Mucosa of descending colon (tissue), 3 donors: Measurements from ENCODE around the gene ESPN. TPM values are rescaled to one million over a fixed set of nuclear protein-coding genes. Genes with fewer than 3 reads are reported as not detected.

Source experiments
- ATAC-seq: fragments of 200-7000 bp; cut with Tn5 transposase; one replicate; pipeline ENCODE4 v1.9.1; 2020; ENCODE audit warnings: mild to moderate bottlenecking, moderate library complexity
- DNase-seq, 3 donors: peaks; one replicate each; pipeline ENCODE4 v3.0.0-alpha.2; 2020
- H3K36me3 ChIP-seq: fragments of 200-600 bp; one replicate; pipeline ENCODE4 v1.8.0; 2021; ENCODE audit warnings: low read depth, mild to moderate bottlenecking
- H3K4me1 ChIP-seq: fragments of 200-600 bp; one replicate; pipeline ENCODE4 v1.8.0; 2021; ENCODE audit warnings: low read depth, mild to moderate bottlenecking
- H3K4me3 ChIP-seq: fragments of 200-600 bp; one replicate; pipeline ENCODE4 v1.8.0; 2021; ENCODE audit warnings: mild to moderate bottlenecking
- H3K9me3 ChIP-seq: fragments of 200-600 bp; one replicate; pipeline ENCODE4 v1.8.0; 2021; ENCODE audit warnings: mild to moderate bottlenecking
- CTCF ChIP-seq: fragments of 200-600 bp; IDR thresholded peaks from one replicate; pipeline ENCODE4 v1.8.0; 2022; ENCODE audit warnings: antibody characterized with exemption, mild to moderate bottlenecking
- intact Hi-C, 2 donors: fragments of 100-400 bp; cut with DNase I in 1 of 2; cut with micrococcal nuclease in 1 of 2; formaldehyde crosslinking; loops; one replicate each; pipeline versions ENCODE4 v1.11.0 to v1.11.1; 2022; cut with DNase I, micrococcal nuclease
- total RNA-seq, 3 donors: library from RNA; stranded (reverse); fragmentation: NEBNext Ultra II Directional in 2 of 3; extraction: Animal tissue kit (Norgen Biotek cat#: 25700) in 2 of 3; gene quantifications; one replicate each; pipeline versions ENCODE4 v1.2.1 to v1.2.4, GENCODE V29; 2021 to 2023
- donor health status: DM: no; HTN: no; CAD: no; lungs with moderate emphysema.
- donor health status: DM: no; HTN: no; CAD: no.
- donor health status: DM: no; HTN: yes; CAD: no.

Gene ESPN
- total RNA-seq, 3 donors from 2014 or later: 65.7 to 137 (median 124) TPM

GRCh38 chr1:6467224-6467623 lies 42.6 kb downstream of the ESPN start:
- peaks cover 6% of the 10 kb centered on the region for H3K4me1 ChIP-seq
- no peak for TF ChIP-seq CTCF
- ATAC-seq (no peak), DNase-seq (no peak)
- intact Hi-C loops: no loop called here
- H3K36me3 ChIP-seq: no peaks in the 10 kb centered on the region
- H3K9me3 ChIP-seq: no peaks in the 10 kb centered on the region
- H3K4me3 ChIP-seq: no peak overlapping the region

GRCh38 chr1:6467744-6468688 lies 43.4 kb downstream of the ESPN start:
- Histone ChIP-seq H3K4me1 (peaks cover 14% of the 10 kb centered on the region), H3K36me3 (no peaks in the 10 kb centered on the region), H3K9me3 (no peaks in the 10 kb centered on the region), H3K4me3 (no peak overlapping the region)
- ATAC-seq (no peak), DNase-seq (no peak)
- intact Hi-C loops: no loop called here
- TF ChIP-seq CTCF: no peak

GRCh38 chr1:6468729-6469461 lies 44.3 kb downstream of the ESPN start:
- TF ChIP-seq CTCF: no peak
- DNase-seq (no peak), ATAC-seq (no peak)
- intact Hi-C loops: no loop called here
- no peak overlapping the region for H3K4me3 ChIP-seq
- peaks cover 19% of the 10 kb centered on the region for H3K4me1 ChIP-seq
- no peaks in the 10 kb centered on the region for H3K36me3 ChIP-seq
- H3K9me3 ChIP-seq: no peaks in the 10 kb centered on the region

GRCh38 chr1:6470132-6471085 lies 45.8 kb downstream of the ESPN start:
- DNase-seq (no peak), ATAC-seq (no peak)
- Histone ChIP-seq H3K9me3 (no peaks in the 10 kb centered on the region), H3K4me1 (peaks cover 30% of the 10 kb centered on the region), H3K4me3 (no peak overlapping the region), H3K36me3 (no peaks in the 10 kb centered on the region)
- TF ChIP-seq CTCF: no peak
- intact Hi-C loops: no loop called here
